CD14-positive monocyte (primary cell): ENCODE measurements around the gene MRTFB. TPM values are rescaled to one million over a fixed set of nuclear protein-coding genes. Genes with fewer than 3 reads are reported as not detected.

ENCODE experiments used
- DNase-seq, 3 donors: peaks; one replicate each; pipeline ENCODE4 v3.0.0-alpha.2; 2011 to 2022
- H2AFZ ChIP-seq: 2 replicates; pipeline ENCODE4 v1.6.0; 2012; ENCODE audit warnings: mild to moderate bottlenecking, low read depth, low read length, inconsistent platforms; ENCODE audit not compliant: insufficient read depth, poor library complexity, severe bottlenecking
- H3K27ac ChIP-seq, 2 donors: 1 replicate in 1 of 2; 2 replicates in 1 of 2; pipeline ENCODE4 v1.5.1; 2012 to 2013; ENCODE audit warnings: low read length in 2 of 2, control low read depth in 1 of 2, inconsistent platforms in 1 of 2, low read depth in 1 of 2, mild to moderate bottlenecking in 1 of 2
- H3K27me3 ChIP-seq, 2 donors: one replicate each; pipeline versions ENCODE4 v1.6.0 to v1.6.1; 2011 to 2013; ENCODE audit warnings: low read length in 2 of 2; ENCODE audit not compliant: control insufficient read depth in 2 of 2, insufficient read depth in 2 of 2
- H3K36me3 ChIP-seq, 2 donors: replicated peaks in 1 of 2; 1 replicate in 1 of 2; 2 replicates in 1 of 2; pipeline versions ENCODE4 v1.5.1 to v1.6.1; 2012 to 2013; ENCODE audit warnings: low read length in 2 of 2, control low read depth in 1 of 2, inconsistent platforms in 1 of 2, mild to moderate bottlenecking in 1 of 2; ENCODE audit not compliant: insufficient read depth in 2 of 2, control insufficient read depth in 1 of 2
- H3K4me1 ChIP-seq, 2 donors: 1 replicate in 1 of 2; 2 replicates in 1 of 2; pipeline versions ENCODE4 v1.5.1 to v1.6.1; 2012 to 2013; ENCODE audit warnings: low read length in 2 of 2, control low read depth in 1 of 2, inconsistent platforms in 1 of 2, mild to moderate bottlenecking in 1 of 2, moderate library complexity in 1 of 2; ENCODE audit not compliant: insufficient read depth in 2 of 2, control insufficient read depth in 1 of 2
- H3K4me2 ChIP-seq: replicated peaks from 2 replicates; pipeline ENCODE3; 2012; ENCODE audit warnings: low read length, moderate library complexity, mild to moderate bottlenecking; ENCODE audit not compliant: poor library complexity, severe bottlenecking; ENCODE audit errors: extremely low read depth
- H3K4me3 ChIP-seq, 3 experiments: fragments of 200-600 bp in 1 of 3; sonication (generic) in 1 of 3; replicated peaks in 1 of 3; 1 replicate in 2 of 3; 2 replicates in 1 of 3; pipeline ENCODE4 v1.5.1; 2011 to 2013; ENCODE audit warnings: low read length in 3 of 3, mild to moderate bottlenecking in 3 of 3, control low read depth in 2 of 3, low read depth in 2 of 3, inconsistent platforms in 1 of 3, moderate library complexity in 1 of 3
- H3K79me2 ChIP-seq: 2 replicates; pipeline ENCODE4 v1.6.0; 2012; ENCODE audit warnings: mild to moderate bottlenecking, control low read depth, inconsistent platforms, low read length, moderate library complexity; ENCODE audit not compliant: insufficient read depth
- H3K9ac ChIP-seq: 2 replicates; pipeline ENCODE4 v1.6.0; 2017; ENCODE audit warnings: low read length, mild to moderate bottlenecking; ENCODE audit not compliant: insufficient read depth, poor library complexity, severe bottlenecking
- H3K9me3 ChIP-seq, 2 donors: replicated peaks in 1 of 2; 1 replicate in 1 of 2; 2 replicates in 1 of 2; pipeline versions ENCODE4 v1.5.1 to v1.6.1; 2012 to 2013; ENCODE audit warnings: low read length in 2 of 2, control low read depth in 1 of 2; ENCODE audit not compliant: control insufficient read depth in 1 of 2, insufficient read depth in 1 of 2
- H4K20me1 ChIP-seq: 2 replicates; pipeline ENCODE4 v1.6.0; 2012; ENCODE audit warnings: mild to moderate bottlenecking, low read length, control low read depth, moderate library complexity; ENCODE audit not compliant: insufficient read depth
- H3K27ac Mint-ChIP-seq, 7 donors: one replicate each; pipeline ENCODE4 v1.8.0; 2020; ENCODE audit warnings: mild to moderate bottlenecking in 7 of 7, mixed read lengths in 7 of 7, moderate library complexity in 6 of 7, inconsistent platforms in 2 of 7
- H3K27me3 Mint-ChIP-seq, 3 donors: one replicate each; pipeline ENCODE4 v1.8.0; 2021 to 2022; ENCODE audit warnings: low read depth in 3 of 3, mild to moderate bottlenecking in 3 of 3, mixed read lengths in 3 of 3, moderate library complexity in 3 of 3, inconsistent platforms in 1 of 3
- H3K36me3 Mint-ChIP-seq, 2 donors: one replicate each; pipeline ENCODE4 v1.8.0; 2020; ENCODE audit warnings: mixed read lengths in 2 of 2, inconsistent platforms in 1 of 2, mild to moderate bottlenecking in 1 of 2
- H3K4me1 Mint-ChIP-seq: one replicate; pipeline ENCODE4 v1.8.0; 2020; ENCODE audit warnings: mild to moderate bottlenecking, mixed read lengths
- H3K4me3 Mint-ChIP-seq, 2 donors: one replicate each; pipeline ENCODE4 v1.8.0; 2020; ENCODE audit warnings: mild to moderate bottlenecking in 2 of 2, mixed read lengths in 2 of 2, moderate library complexity in 1 of 2
- H3K9me3 Mint-ChIP-seq, 7 donors: one replicate each; pipeline ENCODE4 v1.8.0; 2020 to 2022; ENCODE audit warnings: mixed read lengths in 7 of 7, mild to moderate bottlenecking in 6 of 7, moderate library complexity in 6 of 7, inconsistent platforms in 2 of 7
- CTCF ChIP-seq: fragments of 200-600 bp; IDR thresholded peaks from one replicate; pipeline ENCODE4 v1.8.0; 2022; ENCODE audit warnings: antibody characterized with exemption, mild to moderate bottlenecking
- WGBS: methylation state at CpG from one replicate; pipeline ENCODE4 v1.1.5; 2013; ENCODE audit warnings: missing lambda C conversion rate; ENCODE audit not compliant: insufficient coverage; 5-methylcytosine and 5-hydroxymethylcytosine counted together
- intact Hi-C, 2 donors: fragments of 100-400 bp; cut with micrococcal nuclease; formaldehyde crosslinking; loops; one replicate each; pipeline versions ENCODE4 v1.15.0 to v1.15.1; 2023
- polyA plus RNA-seq, 3 donors: library from polyadenylated mRNA; depleted of rRNA in 1 of 3; unstranded in 2 of 3; stranded (reverse) in 1 of 3; fragments of 300-500 nt in 2 of 3; fragments of >200 nt in 1 of 3; fragmentation: Illumina TruSeq in 2 of 3; gene quantifications; 1 replicate in 2 of 3; 2 replicates in 1 of 3; pipeline ENCODE4 v1.2.3, GENCODE V29; 2012 to 2021

MRTFB gene
- polyA plus RNA-seq, 3 donors, result 0.69 to 1.4 (median 0.87) TPM

GRCh38 chr16:14278749-14279148, 207.6 kb downstream of the MRTFB start:
- H3K27me3 Mint-ChIP-seq, result peaks cover 2 to 10% (median 4%) of the 10 kb centered on the region in 3 donors
- H4K20me1 ChIP-seq, result no peaks in the 10 kb centered on the region
- H3K4me1 Mint-ChIP-seq, result peaks cover 18% of the 10 kb centered on the region
- H3K79me2 ChIP-seq, result no peaks in the 10 kb centered on the region
- H3K36me3 Mint-ChIP-seq, result no peaks in the 10 kb centered on the region
- intact Hi-C loops, result no loop called here
- no peak for TF ChIP-seq CTCF
- no peak overlapping the region for H3K4me3 Mint-ChIP-seq
- no peak overlapping the region for H2AFZ ChIP-seq
- H3K4me2 ChIP-seq, result no peak overlapping the region
- no peak overlapping the region for H3K9ac ChIP-seq
- no peak overlapping the region for H3K27ac ChIP-seq
- no peak for DNase-seq
- WGBS, result no CpG with 5 or more reads among the region's 2 CpGs
- no peaks in the 10 kb centered on the region for H3K36me3 ChIP-seq
- peaks cover 0 to 5% (median 3%) of the 10 kb centered on the region in 7 donors for H3K9me3 Mint-ChIP-seq
- H3K4me1 ChIP-seq, result peaks cover 13 to 18% of the 10 kb centered on the region in 2 donors
- H3K27ac Mint-ChIP-seq, result no peak overlapping the region
- H3K27me3 ChIP-seq, result peaks cover 0 to 2% of the 10 kb centered on the region in 2 donors
- no peaks in the 10 kb centered on the region for H3K9me3 ChIP-seq
- H3K4me3 ChIP-seq, result no peak overlapping the region

- Histone ChIP-seq H2AFZ (no peak overlapping the region), H4K20me1 (no peaks in the 10 kb centered on the region), H3K4me3 (no peak overlapping the region), H3K27ac (no peak overlapping the region), H3K9ac (no peak overlapping the region), H3K4me1 (peaks cover 21 to 30% of the 10 kb centered on the region in 2 donors), H3K36me3 (no peaks in the 10 kb centered on the region), H3K4me2 (no peak overlapping the region), H3K79me2 (no peaks in the 10 kb centered on the region), H3K9me3 (no peaks in the 10 kb centered on the region), H3K27me3 (peaks cover 0 to 2% of the 10 kb centered on the region in 2 donors)
- Mint-ChIP-seq H3K9me3 (peaks cover 0 to 5% (median 3%) of the 10 kb centered on the region in 7 donors), H3K4me1 (peaks cover 31% of the 10 kb centered on the region), H3K4me3 (no peak overlapping the region), H3K27me3 (peaks cover 4 to 5% (median 5%) of the 10 kb centered on the region in 3 donors), H3K36me3 (no peaks in the 10 kb centered on the region), H3K27ac (no peak overlapping the region)
- intact Hi-C loops, result loop anchor here in 1 of 2 donors (10.0 kb wide), 1 partner anchor 344 kb away; no protein-coding TSS in a partner anchor
- WGBS, result no CpG with 5 or more reads among the region's 2 CpGs
- TF ChIP-seq CTCF, result no peak
- no peak for DNase-seq
Observed at GRCh38 chr16:14280541-14280940, 209.4 kb downstream of the MRTFB start.
